Liver (tissue), 9 donors: ENCODE data around the gene RESP18. TPM values are rescaled to one million over a fixed set of nuclear protein-coding genes. Genes with fewer than 3 reads are reported as not detected.

Experiments
- DNase-seq: peaks from one replicate; pipeline ENCODE4 v3.0.0-alpha.2; 2017; ENCODE audit warnings: low spot score
- H3K27ac ChIP-seq, 2 donors: one replicate each; pipeline ENCODE4 v1.7.0; 2013; ENCODE audit warnings: inconsistent platforms in 2 of 2, low read length in 2 of 2, control low read depth in 1 of 2, low read depth in 1 of 2, mild to moderate bottlenecking in 1 of 2
- H3K27me3 ChIP-seq, 4 donors: one replicate each; pipeline versions ENCODE4 v1.6.1 to v1.7.0; 2013; ENCODE audit warnings: low read length in 3 of 4, inconsistent platforms in 1 of 4, mild to moderate bottlenecking in 1 of 4, moderate library complexity in 1 of 4; ENCODE audit not compliant: control insufficient read depth in 4 of 4, insufficient read depth in 4 of 4
- H3K36me3 ChIP-seq, 4 donors: one replicate each; pipeline versions ENCODE4 v1.6.1 to v1.7.0; 2013; ENCODE audit warnings: low read length in 3 of 4, mild to moderate bottlenecking in 3 of 4, low read depth in 1 of 4, moderate library complexity in 1 of 4; ENCODE audit not compliant: control insufficient read depth in 4 of 4, insufficient read depth in 3 of 4
- H3K4me1 ChIP-seq, 4 donors: one replicate each; pipeline versions ENCODE4 v1.6.1 to v1.7.0; 2013; ENCODE audit warnings: low read length in 3 of 4, mild to moderate bottlenecking in 3 of 4, moderate library complexity in 1 of 4; ENCODE audit not compliant: control insufficient read depth in 4 of 4, insufficient read depth in 4 of 4
- H3K4me3 ChIP-seq, 3 donors: one replicate each; pipeline versions ENCODE4 v1.6.1 to v1.7.0; 2013; ENCODE audit warnings: low read length in 3 of 3, control low read depth in 1 of 3, low read depth in 1 of 3, mild to moderate bottlenecking in 1 of 3
- H3K9ac ChIP-seq, 2 donors: one replicate each; pipeline ENCODE4 v1.7.0; 2013; ENCODE audit warnings: low read length in 2 of 2, mild to moderate bottlenecking in 2 of 2, moderate library complexity in 2 of 2, control low read depth in 1 of 2, low read depth in 1 of 2
- H3K9me3 ChIP-seq, 4 donors: one replicate each; pipeline versions ENCODE4 v1.6.1 to v1.7.0; 2013; ENCODE audit warnings: low read length in 3 of 4; ENCODE audit not compliant: control insufficient read depth in 4 of 4
- ATF3 ChIP-seq: IDR thresholded peaks from 2 replicates; pipeline ENCODE4 v1.6.1; 2016; ENCODE audit warnings: antibody characterized with exemption
- CTCF ChIP-seq: fragments of 150-350 bp; IDR thresholded peaks from 2 replicates; pipeline ENCODE4 v1.5.1; 2017; ENCODE audit warnings: improper control_type of control experiment, low read depth, low read length; ENCODE audit not compliant: missing input control
- EGR1 ChIP-seq, 2 donors: IDR thresholded peaks; 2 replicates each; pipeline ENCODE4 v1.6.1; 2016 to 2018; ENCODE audit warnings: antibody characterized with exemption in 2 of 2, low read depth in 2 of 2
- FOXA1 ChIP-seq: IDR thresholded peaks from 2 replicates; pipeline ENCODE4 v1.6.1; 2016; ENCODE audit warnings: antibody characterized with exemption
- FOXA2 ChIP-seq: IDR thresholded peaks from 2 replicates; pipeline ENCODE4 v1.6.1; 2016; ENCODE audit warnings: antibody characterized with exemption
- GABPA ChIP-seq, 2 donors: IDR thresholded peaks in 1 of 2; conservative IDR thresholded peaks in 1 of 2; 2 replicates each; pipeline ENCODE4 v1.6.1; 2016; ENCODE audit warnings: antibody characterized with exemption in 2 of 2, mild to moderate bottlenecking in 1 of 2, moderate library complexity in 1 of 2
- HNF4A ChIP-seq, 2 donors: conservative IDR thresholded peaks; 2 replicates each; pipeline ENCODE4 v1.6.1; 2016; ENCODE audit warnings: antibody characterized with exemption in 2 of 2, mild to moderate bottlenecking in 2 of 2
- HNF4G ChIP-seq: IDR thresholded peaks from 2 replicates; pipeline ENCODE4 v1.6.1; 2016; ENCODE audit warnings: antibody characterized with exemption
- JUND ChIP-seq, 2 donors: IDR thresholded peaks; 2 replicates each; pipeline ENCODE4 v1.6.1; 2016; ENCODE audit warnings: antibody characterized with exemption in 2 of 2
- MAX ChIP-seq: IDR thresholded peaks from 2 replicates; pipeline ENCODE4 v1.6.1; 2016; ENCODE audit warnings: antibody characterized with exemption
- NR2F2 ChIP-seq: IDR thresholded peaks from 2 replicates; pipeline ENCODE4 v1.6.1; 2016; ENCODE audit warnings: antibody characterized with exemption
- RAD21 ChIP-seq, 2 donors: IDR thresholded peaks; 2 replicates each; pipeline ENCODE4 v1.6.1; 2016; ENCODE audit warnings: antibody characterized with exemption in 2 of 2, mild to moderate bottlenecking in 2 of 2
- REST ChIP-seq: IDR thresholded peaks from 2 replicates; pipeline ENCODE4 v1.6.1; 2016; ENCODE audit warnings: antibody characterized with exemption, mild to moderate bottlenecking
- RXRA ChIP-seq, 2 donors: IDR thresholded peaks; 2 replicates each; pipeline ENCODE4 v1.6.1; 2017 to 2018; ENCODE audit warnings: antibody characterized with exemption in 2 of 2, mild to moderate bottlenecking in 1 of 2
- SP1 ChIP-seq: IDR thresholded peaks from 2 replicates; pipeline ENCODE4 v1.6.1; 2018; ENCODE audit warnings: antibody characterized with exemption, mild to moderate bottlenecking
- TAF1 ChIP-seq: conservative IDR thresholded peaks from 2 replicates; pipeline ENCODE4 v1.6.1; 2016; ENCODE audit warnings: antibody characterized with exemption, mild to moderate bottlenecking
- YY1 ChIP-seq: IDR thresholded peaks from 2 replicates; pipeline ENCODE4 v1.6.1; 2016; ENCODE audit warnings: antibody characterized with exemption, mild to moderate bottlenecking
- ZBTB33 ChIP-seq: IDR thresholded peaks from 2 replicates; pipeline ENCODE4 v1.6.1; 2016; ENCODE audit warnings: antibody characterized with exemption
- WGBS: extraction: QIAGEN DNeasy Blood & Tissue Kit; methylation state at CpG from one replicate; pipeline ENCODE4 v1.1.7; 2013; 5-methylcytosine and 5-hydroxymethylcytosine counted together
- polyA plus RNA-seq, 2 donors: library from polyadenylated mRNA; stranded (reverse) in 1 of 2; unstranded in 1 of 2; fragments of 200-250 nt in 1 of 2; fragments of >200 nt in 1 of 2; fragmentation: Nextera tagmentation in 1 of 2; extraction: Ambion mirVana in 1 of 2; gene quantifications; one replicate each; pipeline versions ENCODE4 v1.2.1 to v1.2.3, GENCODE V29; 2013 to 2015
- total RNA-seq, 2 donors: library from RNA; depleted of rRNA; stranded (reverse); fragments of >200 nt; gene quantifications; one replicate each; pipeline ENCODE4 v1.2.3, GENCODE V29; 2014
- donor health status: healthy.
- donor health status: healthy.
- donor health status: healthy.
- donor health status: healthy.
- donor health status: healthy.

The RESP18 gene
- total and polyA plus RNA-seq, 4 donors = not detected

- DNase-seq = no peak
- no peak overlapping the region for H3K4me3 ChIP-seq
- H3K36me3 ChIP-seq = peaks cover 7 to 16% (median 11%) of the 10 kb centered on the region in 4 donors
Measured at GRCh38 chr2:219289195-219289536, 43.4 kb downstream of the RESP18 start.

More at GRCh38 chr2:219289195-219289536, 43.4 kb downstream of the RESP18 start:
- H3K4me1 ChIP-seq = no peaks in the 10 kb centered on the region
- 82% methylated on average over 6 of the region's 6 CpGs for WGBS
- H3K27me3 ChIP-seq = no peaks in the 10 kb centered on the region
- H3K9me3 ChIP-seq = no peaks in the 10 kb centered on the region
- TF ChIP-seq JUND (IDR thresholded peaks at IDR 0.05) = no peak
- no peak for TF ChIP-seq REST
- no peak for TF ChIP-seq MAX
- no peak for TF ChIP-seq HNF4A (conservative IDR thresholded peaks at IDR 0.05)
- TF ChIP-seq RXRA (IDR thresholded peaks at IDR 0.05) = no peak
- no peak for TF ChIP-seq FOXA2
- TF ChIP-seq EGR1 (IDR thresholded peaks at IDR 0.05; ENCODE audit: low read depth in 2 of 2) = no peak
- no peak for TF ChIP-seq GABPA (IDR thresholded peaks at IDR 0.05 in 1 of 2, conservative IDR thresholded peaks at IDR 0.05 in 1 of 2)
- no peak for TF ChIP-seq NR2F2
- no peak for TF ChIP-seq ATF3
- TF ChIP-seq RAD21 (IDR thresholded peaks at IDR 0.05) = no peak
- TF ChIP-seq FOXA1 = no peak
- TF ChIP-seq TAF1 = no peak
- no peak for TF ChIP-seq ZBTB33
- no peak for TF ChIP-seq CTCF
- no peak for TF ChIP-seq YY1
- TF ChIP-seq SP1 = no peak
- no peak for TF ChIP-seq HNF4G
- H3K9ac ChIP-seq = no peak overlapping the region
- H3K27ac ChIP-seq = no peak overlapping the region
